Glomerular visceral epithelial cell (primary cell): ENCODE measurements around the gene CFAP90.

Experiments
- DNase-seq: peaks from one replicate; pipeline ENCODE4 v3.0.0-alpha.2; 2016; ENCODE audit errors: extremely low spot score

Gene CFAP90

DNA sequence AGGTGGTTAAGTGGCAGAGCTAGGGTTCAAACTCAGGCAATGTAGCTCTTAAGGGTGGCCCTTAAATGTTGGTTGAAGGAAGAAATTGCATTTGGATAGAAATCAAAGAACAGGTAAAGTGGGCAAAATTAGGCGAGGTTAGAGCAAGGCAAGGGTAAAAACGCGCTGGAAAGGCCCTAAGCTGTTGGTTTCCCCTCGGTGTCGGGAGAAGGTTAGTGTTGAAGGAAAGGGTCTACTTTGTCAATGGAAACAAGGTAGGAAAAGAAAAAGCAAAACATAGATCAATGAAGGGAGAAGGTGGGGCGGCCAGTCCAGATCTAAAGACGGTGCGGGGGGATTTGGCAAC is 17.5 kb upstream of the CFAP90 start:
- DNase-seq, result no peak

DNA sequence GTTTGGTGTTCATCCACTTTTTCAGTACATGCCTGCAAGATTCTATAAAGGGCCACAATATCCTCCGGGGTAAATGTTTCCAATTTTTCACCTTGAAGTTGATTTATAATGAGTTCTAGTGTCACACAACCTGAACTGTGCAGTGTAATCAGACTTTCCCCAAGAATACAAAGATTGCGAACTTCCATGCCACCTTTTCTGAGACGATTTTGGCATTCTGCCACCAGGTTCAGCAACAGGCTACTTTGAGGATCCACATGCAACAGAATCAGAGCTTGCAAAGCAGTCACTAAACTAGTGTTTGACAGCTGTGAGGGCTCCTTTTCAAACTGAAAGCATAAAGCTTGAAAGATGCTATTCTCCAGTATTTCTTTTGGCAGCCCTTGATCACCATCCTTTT is 16.3 kb upstream of the CFAP90 start:
- DNase-seq, result no peak

DNA sequence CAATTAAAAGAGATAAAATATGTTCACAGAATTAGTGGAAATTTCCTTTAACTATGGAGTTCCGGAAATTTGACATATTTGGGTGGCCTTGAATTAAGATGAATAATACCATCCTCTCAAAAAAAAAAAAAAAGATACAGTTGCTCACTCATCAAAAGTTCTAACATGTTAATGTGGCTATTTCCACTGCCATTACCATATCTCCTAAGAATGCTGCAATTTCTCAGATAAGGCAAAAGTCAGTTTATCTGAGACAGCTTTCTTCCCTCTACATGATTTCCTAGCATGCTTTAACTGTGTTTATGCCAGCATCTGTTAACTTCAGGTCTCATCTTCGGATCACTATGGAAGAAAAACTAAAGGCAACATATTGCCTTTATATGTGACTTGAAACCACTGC is 15.3 kb upstream of the CFAP90 start:
- no peak for DNase-seq

DNA sequence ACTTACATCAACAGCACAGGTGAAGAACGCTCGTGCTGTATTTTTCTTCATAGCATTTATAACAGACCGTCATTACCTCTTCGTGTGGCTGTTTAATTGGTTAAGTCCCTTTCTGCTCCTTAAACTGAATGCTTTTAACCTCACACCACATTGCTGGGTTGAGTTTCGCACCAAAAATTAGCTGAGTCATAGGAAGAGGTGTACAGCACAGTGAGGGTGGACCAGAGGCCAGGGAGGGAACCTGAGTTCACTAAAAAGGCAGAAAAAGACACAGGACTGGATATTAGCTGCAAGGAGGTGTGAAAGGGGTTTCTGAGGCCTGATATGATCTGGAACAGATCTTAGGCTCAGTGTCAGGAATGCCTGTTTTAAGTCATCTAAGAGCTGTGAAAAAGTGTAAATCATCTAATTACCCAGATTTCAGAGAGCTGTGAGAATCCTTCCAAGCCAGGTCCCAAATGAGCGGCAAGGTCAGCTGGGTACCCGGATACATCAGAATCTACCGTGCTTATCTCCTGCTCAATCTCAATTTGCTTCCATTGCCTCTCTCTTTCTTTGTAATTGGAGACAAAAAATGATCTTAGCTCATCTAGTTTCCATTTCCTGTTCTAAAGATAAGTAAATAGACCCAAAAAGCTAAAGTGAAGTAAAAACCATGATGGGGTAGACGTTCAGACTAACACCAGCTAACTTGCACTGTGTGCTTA is 7.1 kb upstream of the CFAP90 start:
- DNase-seq, result no peak

DNA sequence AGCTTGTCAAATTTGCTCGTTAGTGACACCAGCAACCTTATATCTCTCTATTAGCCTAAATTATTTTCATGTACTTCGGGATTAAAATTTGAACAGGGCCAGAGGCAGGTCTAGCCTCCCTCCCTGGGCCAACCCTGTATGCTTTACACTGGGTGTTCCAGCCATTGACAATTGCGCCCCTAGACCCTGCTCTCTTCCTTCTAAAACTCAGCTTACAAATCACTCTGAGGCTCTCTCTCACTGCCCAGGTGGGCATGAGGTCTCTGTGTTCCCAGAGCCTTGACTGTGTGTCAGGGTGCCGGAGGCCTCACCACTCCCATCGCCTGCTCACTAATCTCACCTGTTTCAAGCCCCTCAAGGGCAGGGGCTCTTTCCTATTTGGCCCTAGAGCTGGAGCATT is 6.4 kb upstream of the CFAP90 start:
- DNase-seq, result no peak

DNA sequence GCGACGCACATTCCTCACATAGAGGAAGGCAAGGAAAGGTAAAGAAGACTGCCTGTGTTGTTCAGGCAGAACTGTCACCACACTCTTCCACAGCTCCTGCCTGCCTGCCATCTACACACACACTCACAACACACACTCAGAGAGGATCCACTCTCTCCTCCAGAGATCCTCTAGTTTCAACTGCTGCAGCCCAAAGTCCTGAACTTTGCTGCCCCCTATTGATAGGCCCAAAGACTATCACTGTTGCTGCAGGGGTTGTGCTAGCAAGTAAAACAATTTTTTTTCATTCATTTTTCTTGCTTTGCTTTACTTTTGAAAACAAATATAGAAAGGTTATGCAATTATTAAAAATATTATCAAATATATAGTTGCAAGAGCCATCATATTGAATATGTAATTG is 5.9 kb upstream of the CFAP90 start:
- peak; percentile 42 for DNase-seq

DNA sequence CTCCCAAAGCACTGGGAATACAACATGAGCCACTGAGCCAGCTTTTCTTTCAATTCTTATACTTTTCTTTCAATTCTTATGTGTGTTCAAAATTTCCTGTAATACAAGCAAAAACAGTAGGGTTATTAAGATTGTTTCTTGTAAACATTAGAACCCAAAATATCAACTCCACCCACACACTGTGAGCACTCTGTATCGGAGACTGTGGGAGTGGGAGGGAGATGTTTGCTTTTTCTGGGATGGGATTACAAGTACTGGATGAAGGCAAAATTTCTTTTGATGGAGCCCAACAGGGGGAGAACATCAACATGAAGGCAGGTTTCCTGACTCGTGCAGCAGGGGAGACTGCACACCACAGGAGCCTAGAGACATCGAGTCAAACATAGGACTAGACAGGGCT is 4.7 kb upstream of the CFAP90 start:
- no peak for DNase-seq

DNA sequence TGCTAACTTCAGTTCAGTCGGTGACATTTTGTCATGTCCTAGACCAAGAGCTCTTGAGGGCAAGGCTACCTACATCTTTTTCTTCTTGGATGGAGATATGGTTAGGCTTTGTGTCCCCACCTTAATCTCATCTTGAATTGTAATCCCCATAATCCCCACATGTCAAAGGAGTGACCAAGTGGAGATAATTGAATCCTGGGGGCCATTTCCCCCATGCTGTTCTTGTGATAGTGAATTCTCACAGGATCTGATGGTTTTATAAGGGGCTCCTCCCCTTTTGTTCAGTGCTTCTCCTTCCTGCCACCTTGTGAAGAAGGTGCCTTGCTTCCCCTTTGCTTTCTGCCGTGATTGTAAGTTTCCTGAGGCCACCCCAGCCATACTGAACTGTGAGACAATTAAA is 2.1 kb upstream of the CFAP90 start:
- no peak for DNase-seq

DNA sequence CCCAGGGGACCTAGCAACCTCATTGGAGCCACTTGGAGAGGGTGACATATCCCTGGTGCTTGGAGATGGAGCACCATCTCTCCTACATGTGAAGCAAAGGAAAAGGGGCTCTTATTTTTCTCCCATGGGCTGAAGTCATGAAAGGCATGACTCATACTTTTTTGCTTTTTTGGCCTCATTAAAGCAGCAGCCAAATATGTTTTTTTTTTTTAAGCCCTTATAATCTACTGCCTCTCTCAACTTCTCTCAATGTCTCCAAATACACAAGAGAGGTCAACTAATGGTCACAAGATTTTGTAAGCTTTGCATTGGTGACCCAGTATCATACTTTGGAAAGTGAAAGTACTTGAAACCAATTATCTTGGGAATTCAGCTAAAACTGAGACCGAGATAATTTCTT is 1.6 kb upstream of the CFAP90 start:
- no peak for DNase-seq

DNA sequence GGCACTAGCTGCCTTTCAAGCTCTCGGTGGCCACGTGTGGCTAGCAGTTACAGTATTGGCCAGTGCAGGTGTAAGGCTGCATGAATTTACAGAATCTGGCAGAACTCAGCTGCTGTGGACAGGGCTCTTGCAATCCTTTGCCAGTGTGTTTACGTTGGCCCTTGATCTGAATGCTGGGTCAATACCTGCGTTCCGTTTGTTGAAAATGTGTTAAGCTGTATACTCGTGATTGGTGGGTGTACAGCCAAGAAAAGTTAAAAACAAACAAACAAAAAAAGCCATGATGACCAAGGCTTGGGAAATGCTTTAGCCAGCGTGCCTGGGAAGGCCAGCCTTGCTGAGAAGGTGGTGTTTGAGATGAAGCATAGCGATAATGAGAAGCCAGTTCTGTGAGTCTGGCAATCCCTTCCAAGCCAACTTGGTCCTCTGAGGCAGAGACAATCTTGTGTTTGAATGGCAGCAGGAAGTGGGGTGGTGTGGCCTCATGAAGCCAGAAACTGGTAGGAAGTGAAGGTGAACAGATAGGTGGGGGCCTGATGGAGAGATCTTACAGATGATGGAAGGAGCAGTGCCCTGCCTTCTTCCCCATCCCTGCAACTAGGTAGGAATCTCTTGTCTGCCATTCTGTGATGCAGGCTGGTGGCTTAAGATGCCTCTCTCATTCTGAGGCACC is 820 bp upstream of the CFAP90 start:
- no peak for DNase-seq

DNA sequence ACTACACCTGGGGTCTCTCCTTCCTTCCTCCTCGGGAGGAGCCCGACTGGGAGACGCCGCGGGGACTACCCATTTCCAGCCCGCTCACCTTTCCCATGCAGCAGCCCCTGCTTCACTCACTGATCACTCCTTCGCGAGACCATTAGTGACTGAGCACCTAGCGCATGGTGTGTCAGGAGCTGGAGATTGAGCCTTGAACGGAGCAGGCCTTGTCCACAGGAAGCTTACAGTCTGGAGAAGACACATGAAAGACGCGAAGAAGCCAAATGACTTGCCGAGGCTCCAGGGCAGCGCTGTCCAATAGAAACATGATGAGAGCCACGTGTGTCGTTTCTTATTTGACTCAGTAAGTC is 283 bp upstream of the CFAP90 start:
- no peak for DNase-seq

DNA sequence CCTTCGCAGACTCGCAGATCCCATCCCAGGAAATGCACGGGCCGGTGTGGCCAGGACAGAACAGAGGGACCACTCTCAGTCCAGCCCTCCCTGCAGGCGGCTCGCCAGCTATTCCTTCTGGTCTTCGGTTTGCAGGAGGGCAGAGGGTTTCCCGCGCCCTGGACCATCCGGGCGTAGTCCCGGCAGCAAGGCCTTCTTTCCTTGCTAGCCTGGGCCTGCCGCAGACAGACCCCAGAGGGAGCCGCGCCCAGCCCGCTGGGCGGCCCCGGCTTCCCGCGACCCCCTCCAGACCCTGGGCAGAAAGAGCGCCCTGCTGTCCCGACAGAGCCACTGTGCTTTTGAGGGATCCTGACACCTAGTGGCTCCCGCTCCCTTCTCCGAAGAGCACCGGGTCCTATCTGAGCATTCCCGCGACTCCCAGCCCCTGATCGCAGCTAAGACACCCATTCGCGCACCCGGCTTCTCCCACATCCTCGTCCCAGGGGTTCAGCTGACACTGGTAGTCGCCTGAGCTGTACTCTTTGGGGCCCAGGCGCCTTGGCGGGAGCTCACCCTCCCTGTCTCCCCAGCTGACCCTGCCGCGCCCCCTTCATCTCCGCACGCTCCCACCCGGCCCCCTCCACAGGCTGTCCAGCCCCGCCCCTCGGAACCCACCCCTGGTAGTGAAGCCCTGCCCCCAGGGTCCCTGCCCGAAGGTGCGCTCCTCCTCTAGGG is 1.1 kb downstream of the CFAP90 start:
- peak; percentile 27 for DNase-seq

DNA sequence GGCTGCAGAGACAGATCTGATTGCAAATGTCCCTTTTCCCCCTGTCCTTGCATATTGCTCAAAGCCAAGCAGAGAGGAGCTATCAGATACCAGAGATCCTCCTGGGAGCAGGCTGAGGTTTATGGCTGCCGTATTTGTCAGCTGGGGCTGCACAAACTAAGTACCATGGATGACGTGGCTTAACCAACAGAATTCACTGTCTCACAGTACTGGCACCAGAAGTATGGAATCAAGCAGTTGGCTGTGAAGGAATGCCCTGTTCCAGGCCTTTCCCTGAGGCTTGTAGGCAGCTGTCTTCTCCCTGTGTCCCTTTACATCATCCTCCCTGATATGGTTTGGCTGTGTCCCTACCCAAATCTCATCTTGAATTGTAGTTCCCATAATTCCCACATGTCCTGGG is 2.6 kb downstream of the CFAP90 start:
- no peak for DNase-seq

DNA sequence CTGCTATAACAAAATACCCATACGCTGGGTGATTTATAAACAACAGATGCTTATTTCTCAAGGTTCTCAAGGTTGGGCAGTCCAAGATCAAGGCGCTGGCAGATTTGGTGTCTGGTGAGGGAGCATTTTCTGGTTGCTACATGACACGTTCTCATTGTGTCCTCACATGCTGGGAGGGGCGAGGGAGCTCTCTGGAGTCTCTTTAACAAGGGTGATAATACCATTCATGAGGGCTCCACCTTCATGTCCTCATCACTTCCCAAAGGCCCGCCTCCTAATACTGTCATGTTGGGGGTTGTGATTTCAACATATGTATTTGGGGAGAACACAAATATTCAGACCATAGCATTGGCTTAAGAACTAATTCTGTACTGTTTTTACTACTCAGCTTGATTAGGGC is 4.6 kb downstream of the CFAP90 start:
- DNase-seq, result no peak

DNA sequence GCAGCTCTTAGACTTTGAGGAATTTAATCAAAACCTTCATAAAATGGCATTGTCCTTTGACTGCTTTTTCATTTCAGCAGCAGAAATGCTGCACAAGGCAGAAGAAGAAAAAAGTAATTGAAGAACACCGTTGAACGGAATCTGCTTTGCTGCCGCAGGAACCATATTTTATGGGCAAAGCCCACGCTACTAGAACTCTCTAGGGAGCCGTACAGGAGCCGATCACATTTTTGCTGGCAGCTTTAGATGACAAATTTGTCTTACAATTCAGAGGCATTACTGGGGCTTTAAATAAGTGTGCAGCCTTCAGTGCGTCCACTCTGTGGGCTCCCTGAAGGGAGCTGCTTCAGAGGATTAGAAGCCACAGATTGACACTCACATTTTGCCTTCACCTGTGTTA is 5.4 kb downstream of the CFAP90 start:
- DNase-seq, result no peak

DNA sequence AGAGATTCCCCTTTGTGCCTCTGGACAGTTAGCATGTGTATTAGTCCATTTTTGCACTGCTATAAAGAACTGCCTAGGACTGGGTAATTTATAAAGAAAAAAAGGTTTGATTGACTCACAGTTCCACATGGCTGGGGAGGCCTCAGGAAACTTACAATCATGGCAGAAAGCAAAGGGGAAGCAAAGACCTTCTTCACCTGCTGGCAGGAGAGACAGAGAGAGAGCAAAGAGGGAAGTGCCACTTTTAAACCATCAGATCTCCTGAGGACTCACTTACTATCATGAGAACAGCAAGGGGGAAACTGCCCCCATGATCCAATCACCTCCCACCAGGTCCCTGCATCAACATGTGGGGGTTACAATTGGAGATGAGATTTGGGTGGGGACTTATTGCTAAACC is 6.0 kb downstream of the CFAP90 start:
- no peak for DNase-seq

DNA sequence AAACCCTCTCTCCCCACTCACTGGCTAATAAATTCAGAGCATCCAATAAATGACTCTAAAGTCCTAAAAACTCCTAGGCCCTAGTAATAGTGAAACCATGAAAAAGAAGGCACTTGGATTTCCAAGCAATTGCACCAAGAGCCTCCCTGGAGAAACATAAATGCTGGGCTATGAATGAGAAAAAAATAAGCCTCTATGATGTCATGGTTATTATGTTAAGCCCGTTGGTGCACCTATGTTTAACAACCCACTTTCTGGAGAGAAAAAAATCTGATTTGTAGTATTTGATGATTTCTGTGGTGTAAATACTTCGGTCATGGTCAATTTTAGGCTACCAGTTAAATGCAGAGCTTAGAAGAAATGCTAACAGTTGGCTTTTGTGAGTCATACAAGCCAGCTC is 8.4 kb downstream of the CFAP90 start:
- no peak for DNase-seq

DNA sequence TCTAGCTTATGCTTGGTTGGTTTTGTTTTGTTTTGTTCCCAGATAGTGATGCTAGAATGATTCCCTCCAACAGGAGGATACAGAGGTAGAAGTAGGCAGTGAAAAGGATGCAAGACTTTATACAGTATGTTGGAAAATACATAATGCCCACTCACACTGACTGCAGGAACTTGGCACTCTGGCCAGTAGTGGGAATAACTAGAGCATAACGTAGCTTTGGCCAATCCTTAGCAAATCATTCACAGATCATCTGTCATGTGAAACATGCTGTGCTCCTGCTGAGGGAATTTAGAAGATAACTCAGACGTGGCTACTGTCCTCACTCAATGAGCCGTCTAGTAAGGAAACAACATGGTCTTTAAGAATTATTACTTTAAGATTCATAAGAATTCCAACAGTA is 13.5 kb downstream of the CFAP90 start:
- peak; percentile 70 for DNase-seq

DNA sequence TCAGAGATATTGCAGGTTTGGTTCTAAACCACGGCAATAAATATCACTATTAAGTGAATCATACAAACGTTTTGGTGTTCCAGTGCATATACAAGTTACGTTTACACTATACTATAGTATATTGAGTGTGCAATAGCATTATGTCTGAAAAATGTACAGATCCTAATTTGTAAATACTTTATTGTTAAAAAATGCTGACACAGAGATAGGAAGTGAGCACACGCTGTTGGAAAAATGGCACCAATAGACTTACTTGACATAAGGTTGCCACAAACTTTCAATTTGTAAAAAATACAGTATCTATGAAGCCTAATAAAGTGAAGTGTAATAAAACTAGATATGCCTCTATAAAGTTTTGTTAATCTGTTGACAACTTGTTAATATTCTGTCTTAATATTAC is 16.0 kb downstream of the CFAP90 start:
- no peak for DNase-seq

DNA sequence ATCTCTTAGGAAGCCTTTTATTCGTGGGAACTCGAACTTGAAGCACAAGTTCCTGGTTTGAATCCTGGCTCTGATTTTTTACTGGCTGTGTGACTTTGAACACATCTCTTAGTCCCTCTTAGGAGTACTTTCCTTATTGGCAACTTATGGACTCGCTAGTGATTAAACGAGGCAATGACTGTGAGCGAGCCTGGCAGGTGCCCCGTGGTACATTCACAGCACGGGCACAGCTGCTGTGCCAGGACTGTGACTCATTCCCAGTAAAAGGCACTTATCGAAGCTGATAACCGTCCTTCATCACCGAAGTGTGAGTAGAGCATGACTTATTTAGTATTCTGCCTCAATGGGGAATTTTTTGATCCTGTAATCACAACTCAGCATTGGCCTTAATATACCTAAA is 22.7 kb downstream of the CFAP90 start:
- DNase-seq, result no peak

DNA sequence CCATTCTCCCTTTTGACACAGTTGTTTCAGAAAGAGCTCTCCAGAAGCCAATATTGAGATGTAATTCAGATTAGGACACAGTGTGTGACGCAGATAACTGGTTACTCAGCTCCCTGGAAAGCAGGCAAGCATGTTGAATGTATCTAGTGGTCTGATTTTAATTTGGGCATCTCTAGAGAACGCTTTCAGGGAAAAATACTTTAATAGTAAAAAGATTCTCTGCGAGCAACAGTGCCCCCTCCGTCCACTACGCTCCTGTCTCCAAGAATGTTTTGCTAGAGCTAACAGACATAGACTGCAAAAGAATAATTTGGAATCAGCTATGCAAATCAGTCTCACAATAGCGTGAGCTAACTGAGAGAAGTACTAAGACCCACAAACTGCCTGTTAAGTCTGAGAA is 23.3 kb downstream of the CFAP90 start:
- DNase-seq, result no peak

DNA sequence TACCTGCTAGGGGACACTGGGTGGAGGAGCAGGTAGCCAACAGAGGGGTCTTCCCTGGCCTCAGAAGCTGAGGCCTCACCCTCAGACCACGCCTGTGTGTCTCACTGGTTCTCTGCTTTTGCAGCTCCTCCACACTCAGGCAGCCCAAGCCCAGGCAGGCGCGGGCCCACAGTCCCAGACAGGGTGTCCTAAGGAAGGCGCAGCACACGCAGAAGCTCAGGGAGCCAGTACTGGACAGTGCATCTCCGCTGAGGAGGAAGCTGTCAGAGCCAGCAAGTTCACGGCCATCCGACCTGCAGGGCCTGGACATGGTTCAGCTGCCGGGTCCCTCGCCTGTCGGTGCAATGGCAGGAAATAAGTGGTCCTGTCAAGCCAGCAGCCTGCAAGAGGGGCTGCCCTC is 25.3 kb downstream of the CFAP90 start:
- no peak for DNase-seq

DNA sequence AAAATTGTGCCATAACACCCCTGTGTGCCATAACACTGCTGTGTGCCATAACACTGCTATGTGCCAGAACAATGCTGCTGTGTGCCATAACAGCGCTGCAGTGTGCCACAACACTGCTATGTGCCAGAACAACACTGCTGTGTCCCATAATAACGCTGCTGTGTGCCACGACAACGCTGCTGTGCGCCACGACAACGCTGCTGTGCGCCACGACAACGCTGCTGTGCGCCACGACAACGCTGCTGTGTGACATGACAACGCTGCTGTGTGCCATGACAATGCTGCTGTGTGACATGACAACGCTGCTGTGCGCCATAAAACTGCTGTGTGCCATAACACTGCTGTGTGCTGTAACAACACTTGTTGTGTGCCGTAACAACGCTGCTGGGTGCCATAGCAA is 25.9 kb downstream of the CFAP90 start:
- DNase-seq, result no peak

DNA sequence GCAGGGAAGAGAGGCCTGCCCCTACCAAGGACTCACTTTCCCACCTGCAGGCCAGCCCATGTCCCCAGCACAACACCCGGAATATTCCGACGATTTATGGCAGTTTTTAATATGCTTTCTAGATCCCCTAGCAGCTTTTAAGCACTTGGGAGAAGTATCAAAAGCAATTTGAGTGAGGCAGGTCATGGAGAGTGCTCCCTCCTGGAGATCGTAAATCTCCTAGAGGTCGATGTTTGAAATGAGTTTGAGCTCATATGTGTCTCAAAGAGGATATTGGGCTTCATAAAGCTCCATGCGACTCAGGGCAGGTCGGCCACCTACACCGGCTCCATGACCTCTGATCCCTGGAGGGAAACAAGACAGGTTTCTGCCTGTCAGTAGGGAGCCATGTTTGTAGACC is 27.3 kb downstream of the CFAP90 start:
- DNase-seq, result no peak
